Right lobe of liver (tissue), 6 donors: ENCODE measurements around the gene GABRG3. TPM values are rescaled to one million over a fixed set of nuclear protein-coding genes. Genes with fewer than 3 reads are reported as not detected.

Experiments used
- ATAC-seq, 4 donors: fragments of 200-7000 bp; cut with Tn5 transposase; one replicate each; pipeline ENCODE4 v1.9.1; 2020; ENCODE audit warnings: mild to moderate bottlenecking in 4 of 4, moderate library complexity in 4 of 4
- DNase-seq, 3 donors: peaks; one replicate each; pipeline ENCODE4 v3.0.0-alpha.2; 2020
- H3K27ac ChIP-seq, 3 donors: fragments of 200-600 bp; one replicate each; pipeline ENCODE4 v1.8.0; 2022
- H3K27me3 ChIP-seq, 2 donors: fragments of 200-600 bp; one replicate each; pipeline ENCODE4 v1.8.0; 2022
- H3K36me3 ChIP-seq, 4 donors: fragments of 200-600 bp; sonication (generic) in 1 of 4; one replicate each; pipeline versions ENCODE4 v1.5.1 to v1.8.0; 2017 to 2022; ENCODE audit warnings: control low read depth in 1 of 4
- H3K4me1 ChIP-seq, 4 donors: fragments of 200-600 bp; sonication (generic) in 1 of 4; one replicate each; pipeline versions ENCODE4 v1.5.1 to v1.8.0; 2017 to 2022; ENCODE audit warnings: control low read depth in 1 of 4
- H3K4me3 ChIP-seq, 3 donors: fragments of 200-600 bp; one replicate each; pipeline ENCODE4 v1.8.0; 2022
- H3K9me3 ChIP-seq, 4 donors: fragments of 200-600 bp; sonication (generic) in 1 of 4; one replicate each; pipeline versions ENCODE4 v1.5.1 to v1.8.0; 2017 to 2022; ENCODE audit warnings: control low read depth in 1 of 4
- CTCF ChIP-seq, 4 donors: fragments of 200-600 bp in 3 of 4; fragments of 450-650 bp in 1 of 4; IDR thresholded peaks; one replicate each; pipeline versions ENCODE4 v1.5.1 to v1.8.0; 2016 to 2022; ENCODE audit warnings: antibody characterized with exemption in 4 of 4, mild to moderate bottlenecking in 2 of 4
- POLR2A ChIP-seq: fragments of 450-650 bp; IDR thresholded peaks from one replicate; pipeline ENCODE4 v1.6.1; 2017; ENCODE audit warnings: antibody characterized with exemption, mild to moderate bottlenecking
- WGBS: methylation state at CpG from one replicate; pipeline ENCODE4 v1.1.6; 2018; ENCODE audit warnings: low coverage, low lambda C conversion rate; ENCODE audit not compliant: insufficient coverage; ENCODE audit errors: missing lambda C conversion rate; 5-methylcytosine and 5-hydroxymethylcytosine counted together
- intact Hi-C, 2 donors: fragments of 100-400 bp; cut with DNase I; formaldehyde crosslinking; loops; one replicate each; pipeline versions ENCODE4 v1.11.2 to v1.14.1; 2022
- total RNA-seq, 6 experiments: library from RNA; depleted of rRNA in 2 of 6; stranded (reverse); fragments of >200 nt in 2 of 6; fragmentation: NEBNext Ultra II Directional in 3 of 6; extraction: Animal tissue kit (Norgen Biotek cat#: 25700) in 3 of 6; gene quantifications; one replicate each; pipeline versions ENCODE4 v1.1.0 to v1.2.4, GENCODE V29; 2016 to 2023
- donor health status: DM: no; HTN: yes; CAD: no.
- donor health status: DM: no; HTN: no; CAD: no.
- donor health status: DM: no; HTN: no; CAD: no.
- donor health status: DM: no; HTN: yes; CAD: no.
- donor health status: DM: no; HTN: yes; CAD: no.

The GABRG3 gene
- total RNA-seq, 6 experiments from 2014 or later = 0.18 TPM; not detected in 5

- H3K4me1 ChIP-seq = no peaks in the 10 kb centered on the region
- H3K36me3 ChIP-seq = no peaks in the 10 kb centered on the region
- no peaks in the 10 kb centered on the region for H3K9me3 ChIP-seq
- no peak overlapping the region for H3K4me3 ChIP-seq
- ATAC-seq (no peak), DNase-seq (no peak)
- WGBS = 39% methylated on average over 6 of the region's 6 CpGs
- no peak overlapping the region for H3K27ac ChIP-seq
- TF ChIP-seq CTCF (IDR thresholded peaks at IDR 0.05) (no peak), POLR2A (no peak)
- no peaks in the 10 kb centered on the region for H3K27me3 ChIP-seq
- intact Hi-C loops = loop anchor here in 1 of 2 donors (10.0 kb wide), 1 partner anchor 125 kb away; no protein-coding TSS in a partner anchor
Observed at GRCh38 chr15:27019687-27020086, 48.7 kb downstream of the GABRG3 start.

DNA sequence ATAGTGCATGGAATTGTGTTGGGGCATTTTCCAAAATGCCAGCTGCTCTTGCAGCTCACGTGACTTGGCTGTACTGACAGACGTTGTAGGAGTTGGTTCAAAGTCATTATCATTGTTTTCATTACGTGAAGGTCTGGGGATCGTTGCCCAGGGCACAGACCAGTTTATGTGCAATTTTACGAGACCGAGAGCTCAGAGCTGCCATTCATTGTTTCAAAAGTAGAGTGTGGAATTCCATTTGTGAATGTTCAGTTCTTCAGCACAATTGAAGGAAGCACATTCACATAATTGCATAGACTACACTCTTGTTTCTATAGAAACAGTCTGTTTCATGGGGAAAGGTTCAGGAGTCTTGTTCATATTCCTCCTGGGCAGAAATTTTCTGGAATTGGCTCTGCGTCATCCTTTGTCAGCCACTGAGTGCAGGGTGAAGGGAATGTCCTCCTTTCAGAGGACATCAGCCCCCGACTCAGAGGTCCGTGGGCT is 54.5 kb downstream of the GABRG3 start:
- intact Hi-C loops = no loop called here
- Histone ChIP-seq H3K36me3 (no peaks in the 10 kb centered on the region), H3K27ac (no peak overlapping the region), H3K27me3 (no peaks in the 10 kb centered on the region), H3K4me3 (no peak overlapping the region), H3K9me3 (no peaks in the 10 kb centered on the region), H3K4me1 (no peaks in the 10 kb centered on the region)
- WGBS = 40% methylated on average over 9 of the region's 9 CpGs
- no peak for ATAC-seq
- DNase-seq = no peak
- TF ChIP-seq POLR2A = no peak
- TF ChIP-seq CTCF (IDR thresholded peaks at IDR 0.05) = no peak

DNA sequence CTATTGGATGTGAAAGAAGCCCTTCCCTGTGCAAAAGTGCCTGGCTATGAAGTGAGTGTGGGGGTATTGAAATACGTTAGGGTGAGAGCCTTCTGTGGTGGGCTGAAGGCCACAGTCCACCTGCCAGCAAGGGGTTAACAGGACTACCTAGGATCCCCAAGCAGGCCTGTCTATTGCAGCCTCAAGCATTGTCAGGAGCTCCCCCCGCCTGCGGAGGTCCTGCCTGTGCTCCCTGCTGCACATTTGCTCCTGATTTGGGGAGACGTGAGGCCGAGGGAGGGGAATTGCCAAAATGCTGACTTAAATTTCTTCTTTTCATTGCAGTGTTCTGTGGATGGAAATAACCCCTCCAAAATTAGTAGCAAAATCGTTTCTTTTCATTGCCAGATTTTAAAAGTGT is 56.2 kb downstream of the GABRG3 start:
- no peak for DNase-seq
- WGBS = 23% methylated on average over 6 of the region's 6 CpGs

DNA sequence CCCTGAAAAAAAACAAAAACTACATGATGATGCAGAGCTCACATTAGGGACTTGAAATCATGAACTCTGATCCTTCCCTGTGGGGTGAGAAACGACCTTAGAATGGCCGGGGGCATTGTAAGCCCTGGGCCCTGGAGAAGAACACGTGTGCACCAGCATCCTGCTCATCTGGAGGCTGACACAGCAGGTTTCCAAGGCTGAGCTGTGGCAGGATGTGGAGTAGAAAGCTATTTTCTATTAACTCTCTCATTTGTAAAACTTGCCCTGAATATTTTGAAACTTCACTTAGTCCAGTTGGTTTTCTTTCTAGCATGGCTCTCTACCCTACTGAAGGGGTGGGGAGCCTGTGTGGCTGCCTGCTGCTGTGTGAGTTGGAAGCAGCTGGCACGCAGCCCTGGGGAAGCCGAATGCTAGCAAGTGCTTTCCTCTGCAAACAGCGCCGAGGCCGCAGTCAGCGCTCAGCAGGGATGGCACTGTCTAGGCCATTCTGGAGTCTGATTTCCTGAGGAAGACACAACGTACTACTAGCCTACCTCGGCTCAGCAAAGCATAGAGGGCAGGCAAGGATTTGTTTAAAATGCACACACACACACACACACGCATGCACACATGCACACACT is 58.0 kb downstream of the GABRG3 start:
- no peak overlapping the region for H3K4me3 ChIP-seq
- 3% methylated on average over 3 of the region's 12 CpGs for WGBS
- H3K36me3 ChIP-seq = no peaks in the 10 kb centered on the region
- ATAC-seq (peak; percentile 54 to 79 (median 72)), DNase-seq (peak in 1 of 3 donors; percentile 59)
- intact Hi-C loops = no loop called here
- H3K27me3 ChIP-seq = no peaks in the 10 kb centered on the region
- H3K27ac ChIP-seq = no peak overlapping the region
- TF ChIP-seq CTCF (IDR thresholded peaks at IDR 0.05) (no peak), POLR2A (no peak)
- H3K4me1 ChIP-seq = no peaks in the 10 kb centered on the region
- H3K9me3 ChIP-seq = no peaks in the 10 kb centered on the region

More for the DNA sequence above, 56.2 kb downstream of the GABRG3 start:
- Histone ChIP-seq H3K27me3 (no peaks in the 10 kb centered on the region), H3K4me3 (no peak overlapping the region), H3K4me1 (no peaks in the 10 kb centered on the region), H3K36me3 (no peaks in the 10 kb centered on the region), H3K9me3 (no peaks in the 10 kb centered on the region), H3K27ac (no peak overlapping the region)
- intact Hi-C loops = no loop called here
- ATAC-seq = no peak
- TF ChIP-seq POLR2A (no peak), CTCF (IDR thresholded peaks at IDR 0.05) (no peak)
